ENCODE data around the gene C9orf50.

C9orf50 gene

GRCh38 chr9:129574911-129575585 is 45.9 kb downstream of the C9orf50 start:
- Mint-ChIP-seq H3K4me1 (peaks cover 15% of the 10 kb centered on the region), H3K27me3 (peaks cover 19% of the 10 kb centered on the region), H3K36me3 (peaks cover 4% of the 10 kb centered on the region), H3K27ac (no peak overlapping the region), H3K9me3 (peaks cover 6% of the 10 kb centered on the region), H3K4me3 (no peak overlapping the region)
- ATAC-seq (ENCODE audit: low read depth) (no peak), DNase-seq (ENCODE audit: low spot score in 2 of 2) (no peak)

- H3K36me3 Mint-ChIP-seq: peaks cover 4% of the 10 kb centered on the region
- no peak overlapping the region for H3K4me3 Mint-ChIP-seq
- ATAC-seq (ENCODE audit: low read depth) (no peak), DNase-seq (ENCODE audit: low spot score in 2 of 2) (no peak)
- H3K27ac Mint-ChIP-seq: no peak overlapping the region
- peaks cover 6% of the 10 kb centered on the region for H3K9me3 Mint-ChIP-seq
- H3K4me1 Mint-ChIP-seq: peaks cover 9% of the 10 kb centered on the region
- peaks cover 21% of the 10 kb centered on the region for H3K27me3 Mint-ChIP-seq
These were observed 46.9 kb downstream of the C9orf50 start for GRCh38 chr9:129573977-129574376.

- H3K4me1 Mint-ChIP-seq: peaks cover 9% of the 10 kb centered on the region
- peaks cover 21% of the 10 kb centered on the region for H3K27me3 Mint-ChIP-seq
- ATAC-seq (ENCODE audit: low read depth): no peak
- peaks cover 4% of the 10 kb centered on the region for H3K36me3 Mint-ChIP-seq
- H3K27ac Mint-ChIP-seq: no peak overlapping the region
- no peak for DNase-seq (ENCODE audit: low spot score in 2 of 2)
- peaks cover 6% of the 10 kb centered on the region for H3K9me3 Mint-ChIP-seq
- H3K4me3 Mint-ChIP-seq: no peak overlapping the region
These were observed 48.4 kb downstream of the C9orf50 start for GRCh38 chr9:129572517-129572916.

GRCh38 chr9:129572052-129572425 is 48.9 kb downstream of the C9orf50 start:
- Mint-ChIP-seq H3K9me3 (peaks cover 6% of the 10 kb centered on the region), H3K36me3 (peaks cover 4% of the 10 kb centered on the region), H3K4me1 (peaks cover 9% of the 10 kb centered on the region), H3K27me3 (peaks cover 24% of the 10 kb centered on the region), H3K4me3 (no peak overlapping the region), H3K27ac (no peak overlapping the region)
- DNase-seq (ENCODE audit: low spot score in 2 of 2) (no peak), ATAC-seq (ENCODE audit: low read depth) (no peak)

GRCh38 chr9:129571298-129572051 is 49.4 kb downstream of the C9orf50 start:
- Mint-ChIP-seq H3K4me1 (peaks cover 9% of the 10 kb centered on the region), H3K36me3 (peaks cover 4% of the 10 kb centered on the region), H3K27me3 (peaks cover 25% of the 10 kb centered on the region), H3K27ac (no peak overlapping the region), H3K9me3 (peaks cover 6% of the 10 kb centered on the region), H3K4me3 (no peak overlapping the region)
- ATAC-seq (ENCODE audit: low read depth): no peak
- no peak for DNase-seq (ENCODE audit: low spot score in 2 of 2)

- Mint-ChIP-seq H3K4me1 (peaks cover 4% of the 10 kb centered on the region), H3K27me3 (peaks cover 22% of the 10 kb centered on the region), H3K4me3 (no peak overlapping the region), H3K36me3 (peaks cover 4% of the 10 kb centered on the region), H3K9me3 (peaks cover 6% of the 10 kb centered on the region), H3K27ac (no peak overlapping the region)
- DNase-seq (ENCODE audit: low spot score in 2 of 2) (no peak), ATAC-seq (ENCODE audit: low read depth) (no peak)
These were observed 50.2 kb downstream of the C9orf50 start for GRCh38 chr9:129570450-129571297.

- Mint-ChIP-seq H3K4me3 (peak overlapping the region; percentile 67), H3K27me3 (peaks cover 22% of the 10 kb centered on the region), H3K9me3 (peaks cover 6% of the 10 kb centered on the region), H3K4me1 (peaks cover 4% of the 10 kb centered on the region), H3K27ac (no peak overlapping the region), H3K36me3 (peaks cover 4% of the 10 kb centered on the region)
- DNase-seq (ENCODE audit: low spot score in 2 of 2) (no peak), ATAC-seq (ENCODE audit: low read depth) (no peak)
These were observed 51.1 kb downstream of the C9orf50 start for GRCh38 chr9:129569502-129570449.

GRCh38 chr9:129568560-129569501 is 52.1 kb downstream of the C9orf50 start:
- Mint-ChIP-seq H3K4me3 (peak overlapping the region; percentile 67), H3K36me3 (peaks cover 3% of the 10 kb centered on the region), H3K4me1 (peaks cover 4% of the 10 kb centered on the region), H3K9me3 (peaks cover 3% of the 10 kb centered on the region), H3K27me3 (peaks cover 24% of the 10 kb centered on the region), H3K27ac (no peak overlapping the region)
- DNase-seq (ENCODE audit: low spot score in 2 of 2) (no peak), ATAC-seq (ENCODE audit: low read depth) (no peak)

GRCh38 chr9:129567842-129568559 is 52.9 kb downstream of the C9orf50 start:
- peak overlapping the region; percentile 3 for H3K4me3 Mint-ChIP-seq
- H3K27me3 Mint-ChIP-seq: peaks cover 21% of the 10 kb centered on the region
- H3K36me3 Mint-ChIP-seq: no peaks in the 10 kb centered on the region
- no peaks in the 10 kb centered on the region for H3K9me3 Mint-ChIP-seq
- H3K4me1 Mint-ChIP-seq: peaks cover 4% of the 10 kb centered on the region
- ATAC-seq (ENCODE audit: low read depth): no peak
- no peak overlapping the region for H3K27ac Mint-ChIP-seq
- no peak for DNase-seq (ENCODE audit: low spot score in 2 of 2)

- H3K4me3 Mint-ChIP-seq: peak overlapping the region; percentile 24
These were observed 53.6 kb downstream of the C9orf50 start for GRCh38 chr9:129567329-129567728.

GRCh38 chr9:129566563-129567266 is 54.2 kb downstream of the C9orf50 start:
- DNase-seq (ENCODE audit: low spot score in 2 of 2): no peak
- no peak overlapping the region for H3K27ac Mint-ChIP-seq
- H3K4me1 Mint-ChIP-seq: peaks cover 4% of the 10 kb centered on the region
- peaks cover 21% of the 10 kb centered on the region for H3K27me3 Mint-ChIP-seq
- no peaks in the 10 kb centered on the region for H3K36me3 Mint-ChIP-seq
- ATAC-seq (ENCODE audit: low read depth): no peak
- no peak overlapping the region for H3K4me3 Mint-ChIP-seq
- H3K9me3 Mint-ChIP-seq: no peaks in the 10 kb centered on the region

More at GRCh38 chr9:129567329-129567728, 53.6 kb downstream of the C9orf50 start:
- peaks cover 23% of the 10 kb centered on the region for H3K27me3 Mint-ChIP-seq
- H3K27ac Mint-ChIP-seq: no peak overlapping the region
- no peak for ATAC-seq (ENCODE audit: low read depth)
- no peaks in the 10 kb centered on the region for H3K36me3 Mint-ChIP-seq
- DNase-seq (ENCODE audit: low spot score in 2 of 2): no peak
- H3K4me1 Mint-ChIP-seq: peaks cover 4% of the 10 kb centered on the region
- H3K9me3 Mint-ChIP-seq: no peaks in the 10 kb centered on the region
